Heart left ventricle (tissue), 16 donors: Measurements from ENCODE around the gene NEDD9. TPM values are rescaled to one million over a fixed set of nuclear protein-coding genes. Genes with fewer than 3 reads are reported as not detected.
A peak's percentile ranks its signal among the peaks of the same experiment; 100 is the strongest.

Experiments used
- ATAC-seq, 4 donors: fragments of 200-7000 bp; cut with Tn5 transposase; one replicate each; pipeline ENCODE4 v1.9.1; 2020 to 2022; ENCODE audit warnings: moderate library complexity in 4 of 4, mild to moderate bottlenecking in 3 of 4, moderate number of reproducible peaks in 1 of 4
- DNase-seq, 5 donors: peaks; one replicate each; pipeline ENCODE4 v3.0.0-alpha.2; 2020
- H3K27ac ChIP-seq, 12 donors: fragments of 200-600 bp; sonication (generic) in 4 of 12; one replicate each; pipeline versions ENCODE4 v1.5.0 to v1.8.0; 2016 to 2022; ENCODE audit warnings: mild to moderate bottlenecking in 2 of 12
- H3K27me3 ChIP-seq, 9 donors: fragments of 200-600 bp; sonication (generic) in 2 of 9; one replicate each; pipeline versions ENCODE4 v1.5.1 to v1.8.0; 2016 to 2022; ENCODE audit warnings: mild to moderate bottlenecking in 3 of 9
- H3K36me3 ChIP-seq, 9 donors: fragments of 200-600 bp; sonication (generic) in 2 of 9; one replicate each; pipeline versions ENCODE4 v1.5.0 to v1.8.0; 2018 to 2022; ENCODE audit warnings: mild to moderate bottlenecking in 2 of 9
- H3K4me1 ChIP-seq, 12 donors: fragments of 200-600 bp; sonication (generic) in 4 of 12; one replicate each; pipeline versions ENCODE4 v1.5.0 to v1.8.0; 2016 to 2022; ENCODE audit warnings: mild to moderate bottlenecking in 3 of 12
- H3K4me3 ChIP-seq, 12 donors: fragments of 200-600 bp; sonication (generic) in 4 of 12; one replicate each; pipeline versions ENCODE4 v1.5.0 to v1.8.0; 2017 to 2022; ENCODE audit warnings: mild to moderate bottlenecking in 9 of 12, moderate library complexity in 4 of 12
- H3K9me3 ChIP-seq, 12 donors: fragments of 200-600 bp; sonication (generic) in 4 of 12; one replicate each; pipeline versions ENCODE4 v1.5.0 to v1.8.0; 2016 to 2022; ENCODE audit warnings: mild to moderate bottlenecking in 1 of 12
- CTCF ChIP-seq, 12 donors: fragments of 200-600 bp; sonication (generic) in 4 of 12; IDR thresholded peaks; one replicate each; pipeline versions ENCODE4 v1.5.0 to v1.8.0; 2018 to 2022; ENCODE audit warnings: antibody characterized with exemption in 12 of 12, mild to moderate bottlenecking in 5 of 12
- POLR2A ChIP-seq, 2 donors: fragments of 450-650 bp; IDR thresholded peaks; one replicate each; pipeline ENCODE4 v1.6.1; 2017; ENCODE audit warnings: antibody characterized with exemption in 2 of 2, mild to moderate bottlenecking in 2 of 2, moderate library complexity in 2 of 2
- WGBS, 4 donors: extraction: QIAGEN DNeasy Blood & Tissue Kit in 2 of 4; methylation state at CpG; one replicate each; pipeline versions ENCODE4 v1.1.5 to v1.1.7; 2013 to 2018; 5-methylcytosine and 5-hydroxymethylcytosine counted together
- intact Hi-C, 10 donors: fragments of 100-400 bp; cut with DNase I; formaldehyde crosslinking; loops; one replicate each; pipeline versions ENCODE4 v1.11.1 to v1.14.2; 2022
- polyA plus RNA-seq, 2 donors: library from polyadenylated mRNA; stranded (reverse); fragments of 200-250 nt; gene quantifications; one replicate each; pipeline ENCODE4 v1.2.3, GENCODE V29; 2013
- total RNA-seq, 9 donors: library from RNA; depleted of rRNA in 2 of 9; stranded (reverse); fragments of >200 nt in 2 of 9; fragmentation: NEBNext Ultra II Directional in 3 of 9; extraction: Animal tissue kit (Norgen Biotek cat#: 25700) in 3 of 9; gene quantifications; one replicate each; pipeline versions ENCODE4 v1.1.0 to v1.2.4, GENCODE V29; 2016 to 2023
- donor health status: ischemic (EF 13 %, LVEDD 7.1; RV severe dilation, severe dysfunction).
- donor health status: healthy with polysubstance abuse.
- donor health status: DM: no; HTN: yes; CAD: no.
- donor health status: DM: no; HTN: no; CAD: no.
- donor health status: ischemic (EF 25% LVEDD 6.9; RV normal size, moderate dysfunction).
- donor health status: ischemic (EF 25% LVEDD 5.7; RV mildly dilated, moderate dysfunction).
- donor health status: healthy.
- donor health status: DM: yes; HTN: yes; CAD: no.
- donor health status: ischemic (EF 35%, LVEDD 5.7; RV mildly dilated, moderate dysfunction).
- donor health status: nonischemic (EF 11% LVEDD 7.7; RV severe dilation, severe dysfunction).
- donor health status: DM: yes; HTN: yes; CAD: no.
- donor health status: PGD.
- donor health status: ischemic (EF 29% LVEDD 5.4; RV normal size, mild dysfunction).
- donor health status: nonischemic (EF 23%, LVEDD 6.1; RV moderate dilation, normal function).

NEDD9 gene
- total and polyA plus RNA-seq, 11 donors: 10.2 to 55.7 (median 20.9) TPM

GRCh38 chr6:11223286-11223864 is 9.1 kb downstream of the NEDD9 start:
- Histone ChIP-seq H3K36me3 (no peaks in the 10 kb centered on the region), H3K27me3 (no peaks in the 10 kb centered on the region), H3K4me1 (peaks cover 0 to 91% (median 36%) of the 10 kb centered on the region in 12 donors), H3K4me3 (peak overlapping the region in 6 of 12 donors; percentile 4 to 27 (median 14)), H3K9me3 (no peaks in the 10 kb centered on the region), H3K27ac (peak overlapping the region; percentile 53 to 93 (median 78))
- 66 to 80% (median 75%) methylated on average over 5 of the region's 5 CpGs for WGBS, 4 donors
- peak in 1 of 2 donors; percentile 22 for TF ChIP-seq POLR2A (IDR thresholded peaks at IDR 0.05)
- TF ChIP-seq CTCF (IDR thresholded peaks at IDR 0.05): no peak
- ATAC-seq (peak in 1 of 4 donors; percentile 24), DNase-seq (no peak)
- intact Hi-C loops: loop anchor here in 1 of 10 donors (10.0 kb wide), 1 partner anchor 141 kb away; no protein-coding TSS in a partner anchor

GRCh38 chr6:11222385-11223277 is 9.8 kb downstream of the NEDD9 start:
- no peaks in the 10 kb centered on the region for H3K9me3 ChIP-seq
- H3K4me1 ChIP-seq: peaks cover 3 to 97% (median 43%) of the 10 kb centered on the region in 12 donors
- no peaks in the 10 kb centered on the region for H3K27me3 ChIP-seq
- H3K36me3 ChIP-seq: no peaks in the 10 kb centered on the region
- intact Hi-C loops: loop anchor here in 1 of 10 donors (10.0 kb wide), 1 partner anchor 142 kb away; no protein-coding TSS in a partner anchor
- WGBS, 4 donors: 60 to 75% (median 66%) methylated on average over 5 of the region's 5 CpGs
- TF ChIP-seq CTCF (IDR thresholded peaks at IDR 0.05) (no peak), POLR2A (IDR thresholded peaks at IDR 0.05) (no peak)
- no peak for ATAC-seq
- no peak for DNase-seq
- peak overlapping the region; percentile 17 to 93 (median 78) for H3K27ac ChIP-seq
- peak overlapping the region in 1 of 12 donors; percentile 12 for H3K4me3 ChIP-seq

GRCh38 chr6:11221623-11222384 is 10.7 kb downstream of the NEDD9 start:
- WGBS, 4 donors: 44 to 77% (median 59%) methylated on average over 3 of the region's 3 CpGs
- H3K27me3 ChIP-seq: no peaks in the 10 kb centered on the region
- peaks cover 4 to 97% (median 51%) of the 10 kb centered on the region in 12 donors for H3K4me1 ChIP-seq
- H3K27ac ChIP-seq: peak overlapping the region; percentile 17 to 93 (median 81)
- no peak for TF ChIP-seq CTCF (IDR thresholded peaks at IDR 0.05)
- no peak for TF ChIP-seq POLR2A (IDR thresholded peaks at IDR 0.05)
- ATAC-seq (no peak), DNase-seq (no peak)
- no peaks in the 10 kb centered on the region for H3K9me3 ChIP-seq
- peak overlapping the region in 1 of 12 donors; percentile 7 for H3K4me3 ChIP-seq
- intact Hi-C loops: loop anchor here in 1 of 10 donors (10.0 kb wide), 1 partner anchor 143 kb away; no protein-coding TSS in a partner anchor
- H3K36me3 ChIP-seq: peaks cover 0 to 3% (median 0%) of the 10 kb centered on the region in 9 donors
